A549 (cell line): ENCODE results near the gene GAB1. TPM values are rescaled to one million over a fixed set of nuclear protein-coding genes. Genes with fewer than 3 reads are reported as not detected.
A peak's percentile ranks its signal among the peaks of the same experiment; 100 is the strongest.

Experiments
- ATAC-seq, 2 experiments: fragments of 200-7000 bp in 1 of 2; fragments of >200 bp in 1 of 2; cut with Nextera tagmentation in 1 of 2; cut with Tn5 transposase in 1 of 2; 3 replicates each; pipeline versions ENCODE4 v1.8.0 to v1.9.1; 2018 to 2020; ENCODE audit warnings: mild to moderate bottlenecking in 1 of 2, moderate library complexity in 1 of 2
- CTCF ChIA-PET: fragments of 300-600 bp; sonication (Branson Sonifier 250); formaldehyde crosslinking; extraction: SDS; loops from one replicate; lab custom pipeline; 2021; ENCODE audit warnings: antibody characterized with exemption, inconsistent platforms; lab: Yijun Ruan, JAX
- POLR2A ChIA-PET: fragments of 350-600 bp; formaldehyde crosslinking; extraction: SDS; loops from one replicate; lab custom pipeline; 2021; ENCODE audit warnings: antibody characterized with exemption, inconsistent platforms; lab: Yijun Ruan, JAX
- DNase-seq, 2 experiments: peaks; one replicate each; pipeline versions ENCODE4 v3.0.0 to v3.0.0-alpha.2; 2011 to 2016; ENCODE audit warnings: low read depth in 1 of 2, low spot score in 1 of 2
- FAIRE-seq: peaks from 2 replicates; lab custom pipeline; 2011; peaks lifted over from hg19 to GRCh38; lab: Jason Lieb, UNC
- H3K27ac ChIP-seq, 2 experiments: fragments of >200 bp; sonication (Bioruptor Twin); formaldehyde crosslinking; 3 replicates each; pipeline ENCODE4 v1.5.1; 2016 to 2017
- H3K4me1 ChIP-seq: fragments of >200 bp; sonication (Bioruptor Twin); formaldehyde crosslinking; 3 replicates; pipeline ENCODE4 v1.6.1; 2016
- H3K4me2 ChIP-seq: fragments of >200 bp; sonication (Bioruptor Twin); formaldehyde crosslinking; 3 replicates; pipeline ENCODE4 v1.6.1; 2016
- H3K4me3 ChIP-seq: fragments of >200 bp; sonication (Bioruptor Twin); formaldehyde crosslinking; 3 replicates; pipeline ENCODE4 v1.5.1; 2016
- H3K9me3 ChIP-seq: fragments of >200 bp; sonication (Bioruptor Twin); formaldehyde crosslinking; 3 replicates; pipeline ENCODE4 v1.6.1; 2016
- CBX2 ChIP-seq: fragments of 200-600 bp; sonication (generic); IDR thresholded peaks from 2 replicates; pipeline ENCODE4 v1.6.1; 2016; ENCODE audit warnings: low read depth, mild to moderate bottlenecking, borderline replicate concordance
- CHD4 ChIP-seq: fragments of 200-600 bp; sonication (generic); IDR thresholded peaks from 2 replicates; pipeline ENCODE4 v1.6.1; 2016; ENCODE audit warnings: antibody characterized with exemption, mild to moderate bottlenecking, borderline replicate concordance
- E2F6 ChIP-seq: IDR thresholded peaks from 2 replicates; pipeline ENCODE4 v1.6.1; 2012; ENCODE audit warnings: low read depth, borderline replicate concordance
- EHMT2 ChIP-seq: fragments of 200-600 bp; sonication (generic); IDR thresholded peaks from 2 replicates; pipeline ENCODE4 v1.6.1; 2016; ENCODE audit warnings: antibody characterized with exemption, low read depth, mild to moderate bottlenecking, moderate library complexity
- ELK1 ChIP-seq: fragments of 150-350 bp; IDR thresholded peaks from 2 replicates; pipeline ENCODE4 v1.6.1; 2014; ENCODE audit warnings: low read depth, mild to moderate bottlenecking, low read length
- ESRRA ChIP-seq: fragments of 150-350 bp; IDR thresholded peaks from 2 replicates; pipeline ENCODE4 v1.6.1; 2014; ENCODE audit warnings: mild to moderate bottlenecking, low read length, borderline replicate concordance
- FOSB ChIP-seq: fragments of 250-450 bp; sonication (Bioruptor Pico); IDR thresholded peaks from 2 replicates; pipeline ENCODE4 v1.5.0; 2020; ENCODE audit warnings: mild to moderate bottlenecking, moderate library complexity
- GATA3 ChIP-seq: IDR thresholded peaks from 2 replicates; pipeline ENCODE4 v1.6.1; 2012; ENCODE audit warnings: borderline replicate concordance
- HDAC2 ChIP-seq: fragments of 200-600 bp; sonication (generic); IDR thresholded peaks from 2 replicates; pipeline ENCODE4 v1.6.1; 2016
- KDM1A ChIP-seq: fragments of 200-600 bp; sonication (generic); IDR thresholded peaks from 2 replicates; pipeline ENCODE4 v1.6.1; 2016; ENCODE audit warnings: low read depth, mild to moderate bottlenecking
- MAFK ChIP-seq: fragments of 450-650 bp; IDR thresholded peaks from 2 replicates; pipeline ENCODE4 v1.6.1; 2014; ENCODE audit not compliant: partially characterized antibody
- MAX ChIP-seq: IDR thresholded peaks from 2 replicates; pipeline ENCODE4 v1.6.1; 2012
- NFE2L2 ChIP-seq: fragments of 150-350 bp; conservative IDR thresholded peaks from 2 replicates; pipeline ENCODE4 v1.6.1; 2014; ENCODE audit warnings: low read length
- NR3C1 ChIP-seq: fragments of >200 bp; sonication (Bioruptor Twin); formaldehyde crosslinking; IDR thresholded peaks from 3 replicates; pipeline ENCODE4 v1.6.1; 2017
- PBX3 ChIP-seq: IDR thresholded peaks from 2 replicates; pipeline ENCODE4 v1.6.1; 2012
- POLR2A ChIP-seq: IDR thresholded peaks from 2 replicates; pipeline ENCODE4 v1.6.1; 2012; ENCODE audit warnings: mild to moderate bottlenecking, low read length
- RAD21 ChIP-seq, 2 experiments: fragments of >200 bp in 1 of 2; sonication (Bioruptor Twin) in 1 of 2; formaldehyde crosslinking in 1 of 2; IDR thresholded peaks in 1 of 2; conservative IDR thresholded peaks in 1 of 2; 2 replicates in 1 of 2; 3 replicates in 1 of 2; pipeline ENCODE4 v1.6.1; 2012 to 2018; ENCODE audit warnings: inconsistent platforms in 1 of 2
- RCOR1 ChIP-seq: fragments of 150-350 bp; IDR thresholded peaks from 2 replicates; pipeline ENCODE4 v1.6.1; 2014; ENCODE audit warnings: antibody characterized with exemption, low read length, low read depth
- REST ChIP-seq: fragments of 200-600 bp; sonication (generic); IDR thresholded peaks from 2 replicates; pipeline ENCODE4 v1.6.1; 2016; ENCODE audit warnings: antibody characterized with exemption, mild to moderate bottlenecking, moderate library complexity
- RFX5 ChIP-seq: fragments of 450-650 bp; IDR thresholded peaks from 2 replicates; pipeline ENCODE4 v1.7.1; 2014; ENCODE audit warnings: antibody characterized with exemption, mild to moderate bottlenecking, moderate library complexity
- RNF2 ChIP-seq: fragments of 200-600 bp; sonication (generic); IDR thresholded peaks from 2 replicates; pipeline ENCODE4 v1.6.1; 2016; ENCODE audit warnings: low read depth, mild to moderate bottlenecking, antibody characterized with exemption, moderate library complexity, borderline replicate concordance
- TFCP2L1 ChIP-seq: fragments of 250-450 bp; sonication (Bioruptor Pico); IDR thresholded peaks from 2 replicates; pipeline ENCODE4 v1.5.0; 2021; ENCODE audit warnings: mild to moderate bottlenecking
- ZFP36 ChIP-seq: fragments of 450-650 bp; IDR thresholded peaks from 2 replicates; pipeline ENCODE4 v1.6.1; 2014; ENCODE audit warnings: borderline replicate concordance; ENCODE audit not compliant: partially characterized antibody
- ZSCAN20 ChIP-seq: fragments of 250-450 bp; sonication (Bioruptor Pico); IDR thresholded peaks from 2 replicates; pipeline ENCODE4 v1.8.0; 2022; ENCODE audit warnings: mild to moderate bottlenecking, moderate library complexity
- WGBS: methylation state at CpG from one replicate; pipeline ENCODE4 v1.1.6; 2017; ENCODE audit errors: missing lambda C conversion rate; 5-methylcytosine and 5-hydroxymethylcytosine counted together
- polyA plus RNA-seq, 4 experiments: library from polyadenylated mRNA; depleted of rRNA in 3 of 4; stranded (reverse); fragments of >200 nt; fragmentation: RNase III in 1 of 4; extraction: RNeasy Plus Mini Kit Qiagen cat#74134 plus additional on column Dnase treatment in 1 of 4; gene quantifications; 2 replicates in 3 of 4; 3 replicates in 1 of 4; pipeline ENCODE4 v1.2.3, GENCODE V29; 2011 to 2017

Gene GAB1
- polyA plus RNA-seq, 2 of the 4 experiments (the other 2 are of a cell fraction), result 2.3 to 3.6 TPM

GRCh38 chr4:143302536-143302935, 34.1 kb upstream of the GAB1 start:
- H3K4me2 ChIP-seq, result no peak overlapping the region
- no peaks in the 10 kb centered on the region for H3K9me3 ChIP-seq
- no peaks in the 10 kb centered on the region for H3K4me1 ChIP-seq
- TF ChIP-seq MAFK (peak; percentile 38), ZFP36 (no peak)
- H3K27ac ChIP-seq, result no peak overlapping the region
- FAIRE-seq (no peak), ATAC-seq (no peak), DNase-seq (no peak)
- H3K4me3 ChIP-seq, result no peak overlapping the region
- ChIA-PET CTCF (no interaction called here), POLR2A (no interaction called here)
- WGBS, result 23% methylated on average over 1 of the region's 1 CpG

GRCh38 chr4:143306788-143307187, 29.9 kb upstream of the GAB1 start:
- POLR2A ChIA-PET, result no interaction called here
- Histone ChIP-seq H3K9me3 (no peaks in the 10 kb centered on the region), H3K4me2 (no peak overlapping the region), H3K4me1 (no peaks in the 10 kb centered on the region), H3K4me3 (no peak overlapping the region), H3K27ac (no peak overlapping the region)
- CTCF ChIA-PET, result no interaction called here
- DNase-seq (no peak), FAIRE-seq (no peak), ATAC-seq (no peak)
- 83% methylated on average over 3 of the region's 3 CpGs for WGBS
- TF ChIP-seq TFCP2L1 (no peak), ELK1 (no peak), ZSCAN20 (CRISPR knock-in tag) (no peak), CHD4 (no peak), RNF2 (no peak), ZFP36 (no peak), FOSB (no peak), E2F6 (no peak), RFX5 (no peak), POLR2A (no peak), NFE2L2 (no peak), KDM1A (no peak), PBX3 (no peak), HDAC2 (no peak)

- FAIRE-seq, result no peak
- 8% methylated on average over 1 of the region's 1 CpG for WGBS
- no peak overlapping the region for H3K27ac ChIP-seq
- no peaks in the 10 kb centered on the region for H3K9me3 ChIP-seq
- ATAC-seq, result no peak
- CTCF ChIA-PET, result no interaction called here
- TF ChIP-seq RNF2, result no peak
- TF ChIP-seq EHMT2, result no peak
- DNase-seq, result no peak
- no peaks in the 10 kb centered on the region for H3K4me1 ChIP-seq
- no peak overlapping the region for H3K4me3 ChIP-seq
- no peak overlapping the region for H3K4me2 ChIP-seq
- POLR2A ChIA-PET, result no interaction called here
Observed at GRCh38 chr4:143307531-143307930, 29.1 kb upstream of the GAB1 start.

GRCh38 chr4:143308377-143308776, 28.3 kb upstream of the GAB1 start:
- Histone ChIP-seq H3K4me1 (no peaks in the 10 kb centered on the region), H3K4me2 (no peak overlapping the region), H3K9me3 (no peaks in the 10 kb centered on the region), H3K4me3 (no peak overlapping the region), H3K27ac (no peak overlapping the region)
- no peak for FAIRE-seq
- POLR2A ChIA-PET, result no interaction called here
- no peak for ATAC-seq
- CTCF ChIA-PET, result no interaction called here
- DNase-seq, result no peak
- TF ChIP-seq REST (no peak), CBX2 (no peak), HDAC2 (no peak), ESRRA (no peak), RAD21 (conservative IDR thresholded peaks at IDR 0.05 in 1 of 2, IDR thresholded peaks at IDR 0.05 in 1 of 2) (no peak), FOSB (no peak), NR3C1 (no peak), MAX (no peak), RCOR1 (no peak), GATA3 (no peak)
